Stimulated activated CD4-positive, alpha-beta T cell treated with anti-CD3 and anti-CD28 coated beads, TNF-alpha, amount 100 ng/mL, for 24 hours (primary cell): ENCODE measurements around the gene GPR132.
A peak's percentile ranks its signal among the peaks of the same experiment; 100 is the strongest.
"Not testable (repeated sequence)": the region's sequence is repeated elsewhere in the genome, so short reads cannot be mapped to it uniquely, and the experiment has no call there.

Experiments
- DNase-seq, 3 experiments: peaks; one replicate each; pipeline ENCODE4 v3.0.0-alpha.2; 2020; ENCODE audit warnings: low read depth in 3 of 3

GPR132 gene

GRCh38 chr14:105065280-105066228 lies at the start of gene GPR132:
Gene GPR132, minus strand, starts transcription at chr14:105065430. Its CDS starts 10,010 bp downstream, at chr14:105055420.
- peak; percentile 62 to 83 (median 80) for DNase-seq

GRCh38 chr14:105109243-105109642 lies 44.0 kb upstream of the GPR132 start:
- not testable (repeated sequence) for DNase-seq

- DNase-seq = no peak
Observed at GRCh38 chr14:105108516-105108864, 43.3 kb upstream of the GPR132 start.

- no peak for DNase-seq
Observed at GRCh38 chr14:105107781-105108515, 42.7 kb upstream of the GPR132 start.

- no peak for DNase-seq
Observed at GRCh38 chr14:105107351-105107750, 42.1 kb upstream of the GPR132 start.

- no peak for DNase-seq
Observed at GRCh38 chr14:105105158-105105557, 39.9 kb upstream of the GPR132 start.

GRCh38 chr14:105102893-105103292 lies 37.7 kb upstream of the GPR132 start:
- DNase-seq = no peak

GRCh38 chr14:105102361-105102870 lies 37.2 kb upstream of the GPR132 start:
- DNase-seq = no peak

GRCh38 chr14:105100910-105101309 lies 35.7 kb upstream of the GPR132 start:
- no peak for DNase-seq

- no peak for DNase-seq
Observed at GRCh38 chr14:105099778-105100177, 34.5 kb upstream of the GPR132 start.

GRCh38 chr14:105098316-105098715 lies 33.1 kb upstream of the GPR132 start:
- DNase-seq = no peak

GRCh38 chr14:105097794-105098127 lies 32.5 kb upstream of the GPR132 start:
- no peak for DNase-seq

- no peak for DNase-seq
Observed at GRCh38 chr14:105096206-105096875, 31.1 kb upstream of the GPR132 start.

- no peak for DNase-seq
Observed at GRCh38 chr14:105095236-105095805, 30.1 kb upstream of the GPR132 start.

- no peak for DNase-seq
Observed at GRCh38 chr14:105094193-105094907, 29.1 kb upstream of the GPR132 start.

GRCh38 chr14:105093431-105094192 lies 28.4 kb upstream of the GPR132 start:
- DNase-seq = peak; percentile 50 to 85 (median 61)

GRCh38 chr14:105093038-105093430 lies 27.8 kb upstream of the GPR132 start:
- DNase-seq = peak; percentile 21 to 68 (median 49)

GRCh38 chr14:105092171-105093037 lies 27.2 kb upstream of the GPR132 start:
- DNase-seq = no peak

- DNase-seq = no peak
Observed at GRCh38 chr14:105091517-105092170, 26.4 kb upstream of the GPR132 start.
